SJSA1 (cell line): ENCODE data around the gene ITGAX. TPM values are rescaled to one million over a fixed set of nuclear protein-coding genes. Genes with fewer than 3 reads are reported as not detected.

Source experiments
- DNase-seq, 2 experiments: peaks; one replicate each; pipeline ENCODE4 v3.0.0-alpha.2; 2015 to 2020; ENCODE audit warnings: low spot score in 2 of 2, low read depth in 1 of 2
- H3K27ac ChIP-seq: fragments of 250-450 bp; sonication (Bioruptor Pico); 2 replicates; pipeline ENCODE4 v1.5.1; 2020; ENCODE audit warnings: mild to moderate bottlenecking, moderate library complexity
- H3K27me3 ChIP-seq: fragments of 250-450 bp; sonication (Bioruptor Pico); replicated peaks from 2 replicates; pipeline ENCODE4 v1.5.1; 2020; ENCODE audit warnings: mild to moderate bottlenecking, moderate library complexity
- H3K36me3 ChIP-seq: fragments of 250-450 bp; sonication (Bioruptor Pico); 2 replicates; pipeline ENCODE4 v1.5.1; 2020; ENCODE audit warnings: mild to moderate bottlenecking
- H3K4me1 ChIP-seq: fragments of 250-450 bp; sonication (Bioruptor Pico); replicated peaks from 2 replicates; pipeline ENCODE4 v1.6.1; 2021; ENCODE audit warnings: mild to moderate bottlenecking
- H3K4me3 ChIP-seq: fragments of 250-450 bp; sonication (Bioruptor Pico); 2 replicates; pipeline ENCODE4 v1.5.1; 2020; ENCODE audit warnings: mild to moderate bottlenecking
- H3K9me3 ChIP-seq: fragments of 250-450 bp; sonication (Bioruptor Pico); replicated peaks from 2 replicates; pipeline ENCODE4 v1.5.1; 2020; ENCODE audit warnings: mild to moderate bottlenecking
- total RNA-seq: library from RNA; depleted of rRNA; stranded (reverse); fragments of >200 nt; shearing (Covaris generic); gene quantifications from 2 replicates; pipeline ENCODE4 v1.2.3, GENCODE V29; 2014

Gene ITGAX
- total RNA-seq, 1 experiment from 2014 or later: not detected

DNA sequence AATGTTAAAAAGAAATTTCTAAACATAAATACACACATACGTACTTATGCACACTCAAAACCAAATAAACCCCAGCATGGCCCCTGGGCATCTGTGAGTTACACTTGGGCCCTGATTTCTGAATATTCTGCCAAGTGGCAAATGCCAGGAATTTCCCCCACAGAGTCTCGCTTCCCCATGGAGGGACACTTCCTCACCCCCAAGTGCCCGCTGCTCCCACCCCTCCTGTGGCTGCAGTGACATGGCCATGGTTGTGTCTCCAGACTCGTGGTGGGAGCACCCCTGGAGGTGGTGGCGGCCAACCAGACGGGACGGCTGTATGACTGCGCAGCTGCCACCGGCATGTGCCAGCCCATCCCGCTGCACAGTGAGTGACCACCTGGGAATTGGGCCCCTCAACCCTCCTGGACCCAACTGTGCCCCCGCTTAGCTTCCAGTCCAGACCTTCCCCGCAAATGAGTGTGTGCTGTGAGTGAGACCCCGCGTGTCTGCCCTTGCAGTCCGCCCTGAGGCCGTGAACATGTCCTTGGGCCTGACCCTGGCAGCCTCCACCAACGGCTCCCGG, 42.2 kb downstream of the ITGAX start:
- Histone ChIP-seq H3K27ac (no peak overlapping the region), H3K27me3 (0 out of 2 replicates have a peak, but pooled peaks cover 4% of the 10 kb centered on the region), H3K9me3 (no peaks in the 10 kb centered on the region), H3K4me3 (no peak overlapping the region), H3K4me1 (no peaks in the 10 kb centered on the region), H3K36me3 (no peaks in the 10 kb centered on the region)
- DNase-seq: no peak

- peaks cover 4% of the 10 kb centered on the region; the same call in 1 of the 2 replicates for H3K4me1 ChIP-seq
- H3K36me3 ChIP-seq: no peaks in the 10 kb centered on the region
- H3K27me3 ChIP-seq: 0 out of 2 replicates have a peak, but pooled peaks cover under 1% of the 10 kb centered on the region
- DNase-seq: no peak
- H3K27ac ChIP-seq: no peak overlapping the region
- no peaks in the 10 kb centered on the region for H3K9me3 ChIP-seq
- H3K4me3 ChIP-seq: no peak overlapping the region
These were observed 42.7 kb downstream of the ITGAX start for GRCh38 chr16:31397701-31398100.

DNA sequence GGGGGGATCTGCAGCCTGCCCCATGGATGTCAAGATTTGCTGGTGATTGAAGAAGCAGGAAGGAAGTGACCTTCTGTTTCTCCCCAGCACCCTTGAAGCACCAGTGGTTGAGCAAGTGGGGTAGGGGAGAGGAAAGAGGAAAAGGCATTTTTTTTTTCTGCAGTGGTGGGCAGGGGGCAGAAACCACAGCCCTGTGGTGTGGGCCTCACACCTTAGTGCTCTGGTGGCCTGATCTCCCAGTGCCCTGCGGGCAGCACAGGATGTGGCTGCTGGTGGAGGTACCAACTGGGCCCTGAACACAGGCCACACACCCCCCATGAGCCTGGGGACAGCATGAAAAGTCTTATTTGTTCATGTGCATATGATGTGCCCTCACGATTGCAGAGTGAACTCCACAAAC, 45.2 kb downstream of the ITGAX start:
- H3K4me3 ChIP-seq: no peak overlapping the region
- no peak overlapping the region for H3K27ac ChIP-seq
- no peak for DNase-seq

DNA sequence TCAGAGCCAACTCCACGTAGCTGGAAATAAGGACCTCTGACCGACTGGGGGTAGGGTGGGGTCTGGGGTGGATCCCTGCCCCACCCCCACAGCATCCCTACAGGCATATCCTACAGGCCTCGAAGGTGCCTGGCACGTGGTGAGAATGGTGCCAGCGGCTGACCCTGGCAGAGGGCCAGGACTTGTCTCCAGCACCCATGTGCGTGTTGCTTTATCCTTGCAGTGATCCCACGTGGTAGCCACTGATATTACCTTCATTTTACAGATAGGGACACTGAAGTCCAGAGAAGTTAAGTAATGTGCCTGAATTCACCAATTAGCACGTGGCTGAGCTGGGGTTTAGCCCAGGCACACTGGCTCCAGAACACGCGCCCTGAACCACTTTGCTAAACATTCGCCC, 46.5 kb downstream of the ITGAX start:
- no peaks in the 10 kb centered on the region for H3K36me3 ChIP-seq
- H3K27me3 ChIP-seq: no peaks in the 10 kb centered on the region
- DNase-seq: no peak
- no peaks in the 10 kb centered on the region for H3K9me3 ChIP-seq
- no peak overlapping the region for H3K27ac ChIP-seq
- H3K4me3 ChIP-seq: no peak overlapping the region
- peaks cover 25% of the 10 kb centered on the region for H3K4me1 ChIP-seq

More for the DNA sequence above, 45.2 kb downstream of the ITGAX start:
- H3K9me3 ChIP-seq: no peaks in the 10 kb centered on the region
- no peaks in the 10 kb centered on the region for H3K27me3 ChIP-seq
- H3K36me3 ChIP-seq: no peaks in the 10 kb centered on the region
- H3K4me1 ChIP-seq: peaks cover 25% of the 10 kb centered on the region

- Histone ChIP-seq H3K27ac (peak overlapping the region; percentile 31), H3K4me3 (no peak overlapping the region), H3K9me3 (no peaks in the 10 kb centered on the region), H3K36me3 (no peaks in the 10 kb centered on the region), H3K4me1 (peaks cover 25% of the 10 kb centered on the region), H3K27me3 (no peaks in the 10 kb centered on the region)
- DNase-seq: no peak
These were observed 47.7 kb downstream of the ITGAX start for GRCh38 chr16:31402687-31403086.

- no peaks in the 10 kb centered on the region for H3K36me3 ChIP-seq
- no peaks in the 10 kb centered on the region for H3K9me3 ChIP-seq
- no peaks in the 10 kb centered on the region for H3K27me3 ChIP-seq
- H3K4me3 ChIP-seq: peak overlapping the region; percentile 43
- peaks cover 31% of the 10 kb centered on the region for H3K4me1 ChIP-seq
- no peak for DNase-seq
- H3K27ac ChIP-seq: peak overlapping the region; percentile 18; the same call in 1 of the 2 replicates
These were observed 48.8 kb downstream of the ITGAX start for GRCh38 chr16:31403590-31404352.

DNA sequence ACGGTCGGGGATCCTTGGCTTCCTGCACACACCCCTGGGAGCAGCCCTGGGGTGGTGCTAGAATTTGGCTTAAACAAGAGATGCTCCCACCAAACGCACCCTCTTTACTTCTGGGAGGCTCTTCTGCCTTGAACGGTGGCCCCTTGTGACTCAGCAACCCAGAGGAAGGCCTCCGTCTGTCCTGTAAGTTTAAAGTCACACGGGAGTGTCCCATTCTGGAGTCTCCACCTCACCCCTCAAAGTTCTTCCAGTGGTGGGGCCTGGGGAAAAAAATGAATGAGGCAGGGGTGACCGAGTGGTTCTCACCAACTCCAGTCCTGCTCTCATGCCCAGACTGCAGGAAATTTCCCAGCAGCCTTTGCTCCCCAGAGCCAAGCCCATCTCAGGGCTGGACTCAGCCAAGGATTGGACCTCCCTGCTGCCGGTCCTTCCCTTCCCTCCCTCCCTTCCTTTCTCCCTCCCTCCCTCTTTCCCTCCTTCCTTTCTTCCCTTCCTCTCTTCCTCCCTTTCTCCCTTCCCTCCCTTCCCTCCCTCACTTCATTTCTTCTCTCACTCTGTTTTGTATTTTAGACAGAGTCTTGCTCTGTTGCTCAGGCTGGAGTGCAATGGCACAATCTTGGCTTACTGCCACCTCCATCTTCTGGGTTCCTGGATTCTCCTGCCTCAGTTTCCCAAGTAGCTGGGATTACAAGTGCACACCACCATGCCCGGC, 49.5 kb downstream of the ITGAX start:
- Histone ChIP-seq H3K4me3 (peak overlapping the region; percentile 43), H3K4me1 (peaks cover 38% of the 10 kb centered on the region), H3K27me3 (no peaks in the 10 kb centered on the region), H3K36me3 (no peaks in the 10 kb centered on the region), H3K27ac (peak overlapping the region; percentile 18; the same call in 1 of the 2 replicates), H3K9me3 (no peaks in the 10 kb centered on the region)
- DNase-seq: peak; percentile 51 to 65

DNA sequence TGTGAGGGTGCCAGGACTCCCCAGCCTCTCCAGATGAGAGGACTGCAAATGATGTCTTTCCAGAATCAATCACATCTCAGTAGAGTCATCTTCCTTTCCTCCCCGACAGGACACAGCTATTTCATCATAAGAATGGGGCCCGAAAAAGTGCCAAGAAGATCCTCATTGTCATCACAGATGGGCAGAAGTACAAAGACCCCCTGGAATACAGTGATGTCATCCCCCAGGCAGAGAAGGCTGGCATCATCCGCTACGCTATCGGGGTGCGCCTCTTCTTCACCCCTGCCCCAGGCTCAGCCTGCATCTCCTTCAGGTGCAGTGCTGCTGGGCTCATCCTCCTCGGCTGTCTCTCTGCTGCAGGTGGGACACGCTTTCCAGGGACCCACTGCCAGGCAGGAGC, 52.4 kb downstream of the ITGAX start:
- Histone ChIP-seq H3K9me3 (no peaks in the 10 kb centered on the region), H3K27me3 (no peaks in the 10 kb centered on the region), H3K4me1 (peaks cover 48% of the 10 kb centered on the region), H3K27ac (no peak overlapping the region), H3K4me3 (no peak overlapping the region), H3K36me3 (no peaks in the 10 kb centered on the region)
- no peak for DNase-seq

DNA sequence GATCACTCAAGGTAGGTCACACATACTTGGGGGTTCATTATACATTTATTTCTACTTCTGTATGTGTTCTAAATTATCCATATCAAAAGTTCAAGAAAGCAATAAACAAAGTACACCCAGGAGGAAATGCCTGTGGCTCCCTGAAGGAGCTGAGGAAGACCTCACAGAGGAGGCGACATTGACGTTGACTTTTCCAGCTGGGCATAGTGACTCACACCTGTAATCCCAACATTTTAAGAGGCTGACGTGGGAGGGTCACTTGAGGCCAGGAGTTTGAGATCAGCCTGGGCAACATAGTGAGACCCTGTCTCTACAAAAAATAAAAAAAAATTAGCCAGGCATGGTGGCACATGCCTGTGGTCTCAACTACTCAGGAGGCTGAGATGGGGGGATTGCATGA, 54.5 kb downstream of the ITGAX start:
- H3K36me3 ChIP-seq: no peaks in the 10 kb centered on the region
- no peaks in the 10 kb centered on the region for H3K27me3 ChIP-seq
- no peaks in the 10 kb centered on the region for H3K9me3 ChIP-seq

DNA sequence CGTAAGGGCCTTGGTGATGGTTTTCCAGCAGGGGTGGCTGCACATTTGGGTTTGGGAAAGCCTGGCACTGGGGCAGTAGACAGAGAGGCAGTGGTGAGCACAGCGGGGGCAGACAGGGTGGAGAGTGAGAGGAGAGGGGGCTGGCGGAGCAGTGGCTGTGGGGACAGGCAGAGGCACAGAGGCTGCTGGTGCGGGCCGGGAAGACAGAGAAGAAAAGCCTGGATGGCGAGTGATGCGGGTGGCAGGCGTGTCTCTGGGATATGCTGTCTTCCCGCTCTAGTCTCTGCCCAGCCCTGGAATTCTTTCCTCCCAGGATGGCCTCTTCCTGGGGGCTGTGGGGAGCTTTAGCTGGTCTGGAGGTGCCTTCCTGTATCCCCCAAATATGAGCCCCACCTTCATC, 55.1 kb downstream of the ITGAX start:
- H3K27me3 ChIP-seq: no peaks in the 10 kb centered on the region
- H3K9me3 ChIP-seq: no peaks in the 10 kb centered on the region
- no peak overlapping the region for H3K4me3 ChIP-seq
- 0 out of 2 replicates have a peak overlapping the region, but pooled peaks have one; percentile 20 for H3K27ac ChIP-seq
- peaks cover 23% of the 10 kb centered on the region for H3K4me1 ChIP-seq
- DNase-seq: no peak
- H3K36me3 ChIP-seq: no peaks in the 10 kb centered on the region

More for the DNA sequence above, 54.5 kb downstream of the ITGAX start:
- Histone ChIP-seq H3K4me1 (peaks cover 27% of the 10 kb centered on the region), H3K27ac (0 out of 2 replicates have a peak overlapping the region, but pooled peaks have one; percentile 2), H3K4me3 (no peak overlapping the region)
- DNase-seq: peak; percentile 83 to 86

GRCh38 chr16:31411024-31411844, 56.3 kb downstream of the ITGAX start:
- no peak for DNase-seq
- peaks cover 23% of the 10 kb centered on the region for H3K4me1 ChIP-seq
- no peak overlapping the region for H3K4me3 ChIP-seq
- H3K27ac ChIP-seq: no peak overlapping the region
- H3K9me3 ChIP-seq: no peaks in the 10 kb centered on the region
- H3K27me3 ChIP-seq: no peaks in the 10 kb centered on the region
- H3K36me3 ChIP-seq: no peaks in the 10 kb centered on the region

DNA sequence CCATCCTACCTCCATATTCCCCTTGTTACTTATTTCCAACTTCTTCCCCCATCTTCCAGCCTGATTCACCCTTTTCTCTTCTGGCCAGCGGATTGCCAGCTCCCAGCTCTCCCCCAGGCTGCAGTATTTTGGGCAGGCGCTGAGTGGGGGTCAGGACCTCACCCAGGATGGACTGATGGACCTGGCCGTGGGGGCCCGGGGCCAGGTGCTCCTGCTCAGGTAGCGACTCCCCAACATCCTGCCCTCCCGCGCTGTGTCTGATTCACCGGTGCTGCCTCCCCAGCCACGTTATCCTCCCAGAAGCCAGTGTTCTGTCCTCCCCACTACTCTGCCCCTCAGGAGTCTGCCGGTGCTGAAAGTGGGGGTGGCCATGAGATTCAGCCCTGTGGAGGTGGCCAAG, 57.8 kb downstream of the ITGAX start:
- no peaks in the 10 kb centered on the region for H3K36me3 ChIP-seq
- DNase-seq: no peak
- no peak overlapping the region for H3K27ac ChIP-seq
- no peak overlapping the region for H3K4me3 ChIP-seq
- H3K4me1 ChIP-seq: peaks cover 23% of the 10 kb centered on the region
- H3K9me3 ChIP-seq: no peaks in the 10 kb centered on the region
- H3K27me3 ChIP-seq: no peaks in the 10 kb centered on the region

GRCh38 chr16:31413381-31413780, 58.4 kb downstream of the ITGAX start:
- no peak overlapping the region for H3K4me3 ChIP-seq
- H3K27ac ChIP-seq: no peak overlapping the region
- no peak for DNase-seq
- no peaks in the 10 kb centered on the region for H3K27me3 ChIP-seq
- no peaks in the 10 kb centered on the region for H3K36me3 ChIP-seq
- no peaks in the 10 kb centered on the region for H3K9me3 ChIP-seq
- peaks cover 22% of the 10 kb centered on the region for H3K4me1 ChIP-seq
